ENCODE results near the gene KRT37. TPM values are rescaled to one million over a fixed set of nuclear protein-coding genes. Genes with fewer than 3 reads are reported as not detected.

KRT37 gene
- total RNA-seq, 1 experiment from 2014 or later = not detected

DNA sequence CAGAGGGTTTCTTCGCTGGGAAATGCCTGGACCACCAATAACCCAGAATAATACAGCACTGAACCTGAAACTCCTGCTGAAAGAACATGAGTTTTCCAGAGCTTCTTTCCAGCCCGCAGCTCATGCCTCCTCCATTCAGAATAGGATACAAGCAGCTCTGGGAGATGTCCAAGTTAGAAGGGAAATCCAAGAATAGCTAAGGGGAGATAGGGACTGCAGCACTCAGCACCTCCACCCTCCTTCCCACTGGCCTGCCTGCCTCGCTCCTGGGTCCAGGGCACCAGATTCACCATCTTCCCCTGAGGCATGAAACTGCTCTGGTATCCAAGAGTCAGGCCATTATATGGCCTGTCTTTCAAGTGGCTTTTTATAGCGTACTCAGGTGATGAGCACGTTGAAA is 31.1 kb downstream of the KRT37 start:
- intact Hi-C loops (cut with micrococcal nuclease; ENCODE audit: unreplicated experiment) = no loop called here
- Mint-ChIP-seq H3K4me1 (ENCODE audit: low read depth, unreplicated experiment) (peaks cover 26% of the 10 kb centered on the region), H3K4me3 (ENCODE audit: low read depth, unreplicated experiment) (no peak overlapping the region), H3K27me3 (ENCODE audit: unreplicated experiment) (no peaks in the 10 kb centered on the region), H3K36me3 (ENCODE audit: insufficient read depth, unreplicated experiment) (no peaks in the 10 kb centered on the region), H3K9me3 (ENCODE audit: low read depth, unreplicated experiment) (no peaks in the 10 kb centered on the region), H3K27ac (ENCODE audit: unreplicated experiment) (no peak overlapping the region)
- no peak for DNase-seq
- no TSS peak for BruUV-seq (replicated peaks)
- TF ChIP-seq, protein P1, sequence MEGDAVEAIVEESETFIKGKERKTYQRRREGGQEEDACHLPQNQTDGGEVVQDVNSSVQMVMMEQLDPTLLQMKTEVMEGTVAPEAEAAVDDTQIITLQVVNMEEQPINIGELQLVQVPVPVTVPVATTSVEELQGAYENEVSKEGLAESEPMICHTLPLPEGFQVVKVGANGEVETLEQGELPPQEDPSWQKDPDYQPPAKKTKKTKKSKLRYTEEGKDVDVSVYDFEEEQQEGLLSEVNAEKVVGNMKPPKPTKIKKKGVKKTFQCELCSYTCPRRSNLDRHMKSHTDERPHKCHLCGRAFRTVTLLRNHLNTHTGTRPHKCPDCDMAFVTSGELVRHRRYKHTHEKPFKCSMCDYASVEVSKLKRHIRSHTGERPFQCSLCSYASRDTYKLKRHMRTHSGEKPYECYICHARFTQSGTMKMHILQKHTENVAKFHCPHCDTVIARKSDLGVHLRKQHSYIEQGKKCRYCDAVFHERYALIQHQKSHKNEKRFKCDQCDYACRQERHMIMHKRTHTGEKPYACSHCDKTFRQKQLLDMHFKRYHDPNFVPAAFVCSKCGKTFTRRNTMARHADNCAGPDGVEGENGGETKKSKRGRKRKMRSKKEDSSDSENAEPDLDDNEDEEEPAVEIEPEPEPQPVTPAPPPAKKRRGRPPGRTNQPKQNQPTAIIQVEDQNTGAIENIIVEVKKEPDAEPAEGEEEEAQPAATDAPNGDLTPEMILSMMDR (IDR thresholded peaks at IDR 0.05; ENCODE audit: unreplicated experiment) = no peak
- CTCF ChIA-PET = interaction anchor here (1.2 kb wide), 1 partner anchor 11 kb away, joined by 6 read pairs; no protein-coding TSS in a partner anchor

DNA sequence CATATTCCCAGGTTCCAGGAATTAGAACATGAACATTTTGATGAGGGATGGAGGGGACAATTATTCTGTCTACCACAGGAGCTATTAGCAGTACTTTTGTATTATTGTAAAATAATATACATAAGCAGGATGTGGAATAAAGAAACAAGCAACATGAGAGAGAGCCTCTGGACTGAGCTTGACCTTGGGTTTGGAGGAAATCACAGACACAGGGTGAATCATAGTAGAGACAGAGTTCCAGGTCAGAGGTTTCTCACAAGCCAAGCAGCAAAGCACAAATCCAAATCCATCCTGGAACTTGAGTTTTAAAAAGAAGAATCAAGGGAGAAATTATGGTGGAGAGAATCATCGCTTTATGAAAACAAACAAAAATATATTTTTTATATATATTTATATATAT is 32.1 kb downstream of the KRT37 start:
- CTCF ChIA-PET = no interaction called here
- H3K27me3 Mint-ChIP-seq (ENCODE audit: unreplicated experiment) = no peaks in the 10 kb centered on the region

DNA sequence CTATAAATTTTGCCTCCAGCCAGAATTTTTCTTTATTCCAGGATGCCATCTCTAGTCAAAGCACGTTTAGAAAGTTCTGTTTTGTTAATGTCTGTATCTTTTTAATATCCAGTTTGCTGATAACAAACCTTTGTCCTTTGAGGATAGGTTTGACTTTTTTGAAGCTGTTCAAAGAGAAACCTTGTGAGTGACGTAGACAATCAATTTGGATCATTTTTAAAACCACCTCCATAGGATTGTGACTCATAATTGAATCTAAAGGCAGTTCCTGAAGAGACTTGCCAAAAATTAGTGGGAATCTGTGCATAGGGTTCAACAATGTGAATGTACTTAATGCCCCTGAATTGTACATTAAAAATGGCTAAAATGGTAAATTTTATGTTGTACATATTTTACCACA is 32.9 kb downstream of the KRT37 start:
- BruUV-seq (replicated peaks) = no TSS peak

More for the DNA sequence above, 32.1 kb downstream of the KRT37 start:
- H3K36me3 Mint-ChIP-seq (ENCODE audit: insufficient read depth, unreplicated experiment) = no peaks in the 10 kb centered on the region
- no peak for DNase-seq
- no peaks in the 10 kb centered on the region for H3K9me3 Mint-ChIP-seq (ENCODE audit: low read depth, unreplicated experiment)
- no peak overlapping the region for H3K27ac Mint-ChIP-seq (ENCODE audit: unreplicated experiment)
- intact Hi-C loops (cut with micrococcal nuclease; ENCODE audit: unreplicated experiment) = no loop called here
- H3K4me1 Mint-ChIP-seq (ENCODE audit: low read depth, unreplicated experiment) = peaks cover 26% of the 10 kb centered on the region
- TF ChIP-seq, protein P1 (IDR thresholded peaks at IDR 0.05; ENCODE audit: unreplicated experiment) = no peak
- H3K4me3 Mint-ChIP-seq (ENCODE audit: low read depth, unreplicated experiment) = no peak overlapping the region
- no TSS peak for BruUV-seq (replicated peaks)

DNA sequence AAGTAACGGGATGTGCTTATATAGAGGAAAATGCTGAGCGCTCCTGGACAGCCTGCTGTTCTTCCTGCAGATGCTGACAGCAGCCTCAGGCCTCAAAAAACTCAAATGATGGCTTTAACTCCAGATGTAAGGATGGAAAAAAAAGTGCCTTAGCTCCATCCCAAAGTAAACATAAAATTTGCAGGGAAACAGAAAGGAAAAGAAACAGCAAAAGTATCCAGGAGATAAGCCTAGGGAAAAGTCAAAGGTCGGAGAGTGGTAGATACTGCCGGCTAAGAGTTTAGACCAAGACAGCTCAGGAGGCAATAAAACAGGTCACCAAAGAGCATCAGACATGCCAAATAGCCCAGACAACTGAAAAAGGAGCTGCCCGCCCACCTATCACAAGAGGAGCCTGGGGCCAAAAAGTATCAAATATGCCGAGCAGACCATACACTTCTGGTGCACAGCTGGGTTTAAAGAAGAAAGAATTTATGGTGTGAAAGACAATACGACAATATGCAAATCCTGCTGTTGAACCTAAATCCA is 33.9 kb downstream of the KRT37 start:
- no peak for DNase-seq
- Mint-ChIP-seq H3K4me3 (ENCODE audit: low read depth, unreplicated experiment) (no peak overlapping the region), H3K27me3 (ENCODE audit: unreplicated experiment) (no peaks in the 10 kb centered on the region)

More for the DNA sequence above, 32.9 kb downstream of the KRT37 start:
- peaks cover 26% of the 10 kb centered on the region for H3K4me1 Mint-ChIP-seq (ENCODE audit: low read depth, unreplicated experiment)
- TF ChIP-seq, protein P1 (IDR thresholded peaks at IDR 0.05; ENCODE audit: unreplicated experiment) = no peak
- H3K27me3 Mint-ChIP-seq (ENCODE audit: unreplicated experiment) = no peaks in the 10 kb centered on the region
- CTCF ChIA-PET = no interaction called here
- DNase-seq = no peak
- intact Hi-C loops (cut with micrococcal nuclease; ENCODE audit: unreplicated experiment) = no loop called here
- no peak overlapping the region for H3K4me3 Mint-ChIP-seq (ENCODE audit: low read depth, unreplicated experiment)
- peaks cover 2% of the 10 kb centered on the region for H3K9me3 Mint-ChIP-seq (ENCODE audit: low read depth, unreplicated experiment)
- no peak overlapping the region for H3K27ac Mint-ChIP-seq (ENCODE audit: unreplicated experiment)
- H3K36me3 Mint-ChIP-seq (ENCODE audit: insufficient read depth, unreplicated experiment) = no peaks in the 10 kb centered on the region

More for the DNA sequence above, 33.9 kb downstream of the KRT37 start:
- intact Hi-C loops (cut with micrococcal nuclease; ENCODE audit: unreplicated experiment) = no loop called here
- BruUV-seq (replicated peaks) = no TSS peak
- peaks cover 26% of the 10 kb centered on the region for H3K4me1 Mint-ChIP-seq (ENCODE audit: low read depth, unreplicated experiment)
- H3K36me3 Mint-ChIP-seq (ENCODE audit: insufficient read depth, unreplicated experiment) = no peaks in the 10 kb centered on the region
- CTCF ChIA-PET = interaction anchor here (0.9 kb wide), 1 partner anchor 13 kb away, joined by 4 read pairs; no protein-coding TSS in a partner anchor
- H3K27ac Mint-ChIP-seq (ENCODE audit: unreplicated experiment) = no peak overlapping the region
- TF ChIP-seq, protein P1 (IDR thresholded peaks at IDR 0.05; ENCODE audit: unreplicated experiment) = no peak
- H3K9me3 Mint-ChIP-seq (ENCODE audit: low read depth, unreplicated experiment) = peaks cover 6% of the 10 kb centered on the region

Data from Calu3 (cell line).